LNCAP (cell line): ENCODE measurements around the gene TMEM9.
A peak's percentile ranks its signal among the peaks of the same experiment; 100 is the strongest.

Source experiments
- CTCF ChIP-seq: fragments of 450-650 bp; IDR thresholded peaks from 2 replicates; pipeline ENCODE4 v1.5.1; 2017; ENCODE audit warnings: mild to moderate bottlenecking

TMEM9 gene

GRCh38 chr1:201123866-201124265 is 30.4 kb downstream of the TMEM9 start:
- TF ChIP-seq CTCF, result no peak

GRCh38 chr1:201122321-201122957 is 31.8 kb downstream of the TMEM9 start:
- TF ChIP-seq CTCF, result no peak

GRCh38 chr1:201119206-201120197 is 34.8 kb downstream of the TMEM9 start:
- TF ChIP-seq CTCF, result peak; percentile 54

- no peak for TF ChIP-seq CTCF
Measured at GRCh38 chr1:201116091-201116490, 38.2 kb downstream of the TMEM9 start.

- TF ChIP-seq CTCF, result no peak
Measured at GRCh38 chr1:201115390-201115937, 38.8 kb downstream of the TMEM9 start.

- TF ChIP-seq CTCF, result peak; percentile 87
Measured at GRCh38 chr1:201114245-201115131, 39.8 kb downstream of the TMEM9 start.
